SK-N-MC (cell line): ENCODE data around the gene PLIN3.

Experiments used
- EZH2 ChIP-seq: fragments of 200-600 bp; sonication (generic); IDR thresholded peaks from one replicate; pipeline ENCODE4 v1.6.1; 2017; ENCODE audit warnings: antibody characterized with exemption
- FOXP2 ChIP-seq: optimal IDR thresholded peaks from 2 replicates; pipeline ENCODE3; 2011; ENCODE audit warnings: mild to moderate bottlenecking, moderate library complexity; ENCODE audit not compliant: insufficient read depth; ENCODE audit errors: extremely low read length, control extremely low read depth

DNA sequence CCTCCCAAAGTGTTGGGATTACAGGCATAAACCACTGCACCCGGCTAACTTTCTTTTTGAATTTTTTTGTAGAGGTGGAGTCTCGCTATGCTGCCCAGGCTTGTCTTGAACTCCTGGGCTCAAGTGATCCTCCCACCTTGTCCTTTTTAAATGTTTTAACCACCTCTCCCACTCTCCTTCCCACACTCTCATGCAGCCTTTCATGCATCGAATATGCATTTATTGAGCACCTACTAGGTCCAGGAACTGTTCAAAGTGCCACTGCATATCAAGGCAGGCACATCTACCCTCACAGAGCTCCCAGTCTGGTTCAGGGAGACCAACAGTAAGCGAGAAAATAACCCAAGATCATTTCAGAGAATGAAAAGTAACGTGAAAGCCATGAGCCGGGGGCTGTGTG, 37.1 kb downstream of the PLIN3 start:
- no peak for TF ChIP-seq EZH2
- TF ChIP-seq FOXP2 = no peak
